NCI-H2196 (cell line): ENCODE data around the gene PSMD6.

Experiments
- DNase-seq: peaks from one replicate; lab custom pipeline; 2025; ENCODE audit not compliant: unreplicated experiment; lab: John Stamatoyannopoulos, UW

PSMD6 gene

DNA sequence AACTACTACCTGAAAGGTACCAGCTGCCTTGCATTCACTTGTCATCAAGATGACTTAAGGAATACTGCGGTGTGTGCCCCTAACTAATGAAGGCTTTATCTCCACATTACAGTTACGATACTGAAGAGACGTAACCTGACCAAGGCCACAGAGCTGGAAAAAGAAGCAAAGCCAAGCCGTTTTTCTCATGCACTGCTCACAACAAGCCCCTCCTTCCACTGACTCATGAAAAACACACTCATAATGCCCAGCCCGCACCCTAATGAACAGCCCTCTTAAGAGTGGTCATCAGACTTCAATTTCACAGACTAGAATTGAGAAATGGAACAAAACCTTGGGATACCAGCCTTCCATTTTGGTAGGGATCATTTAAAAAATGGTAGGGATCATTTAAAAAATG lies 11.6 kb downstream of the PSMD6 start:
- DNase-seq = no peak

DNA sequence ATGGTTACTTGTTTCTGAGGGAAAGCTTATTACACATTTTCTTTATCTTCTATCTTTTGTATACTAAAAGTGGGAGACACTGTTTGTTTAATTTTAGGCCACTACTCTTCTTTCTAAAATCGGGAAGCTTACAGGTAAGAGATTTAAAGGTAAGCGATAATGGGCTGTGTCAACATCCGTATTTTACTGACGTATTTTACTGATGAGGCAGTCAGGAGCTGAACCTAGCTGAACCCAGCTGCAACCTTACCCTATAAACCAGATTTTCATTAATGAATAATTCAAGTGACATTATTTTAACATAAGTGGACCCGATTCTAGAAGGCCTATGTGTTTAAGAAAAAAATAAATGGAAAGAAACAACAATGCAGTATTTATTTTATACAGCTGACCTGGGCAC lies 13.1 kb downstream of the PSMD6 start:
- no peak for DNase-seq

DNA sequence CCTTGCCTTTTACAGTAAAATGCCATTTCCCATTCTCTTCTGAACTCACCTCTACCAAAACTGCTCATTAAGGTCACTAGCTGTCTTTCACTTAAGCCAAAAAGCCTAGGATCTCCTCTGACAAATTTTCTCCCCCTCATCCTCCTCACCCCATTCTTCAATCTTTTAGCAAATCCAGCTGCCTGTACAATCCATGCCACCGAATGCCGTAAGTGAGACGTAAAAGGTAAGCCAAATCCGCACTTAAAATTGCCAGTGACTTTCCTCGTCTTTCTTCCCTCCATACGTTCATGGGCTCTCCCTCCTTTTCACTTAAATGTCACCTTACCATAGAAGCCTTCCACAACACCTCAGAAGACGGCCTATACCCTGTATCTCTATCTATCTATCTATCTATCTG lies 13.8 kb downstream of the PSMD6 start:
- no peak for DNase-seq

DNA sequence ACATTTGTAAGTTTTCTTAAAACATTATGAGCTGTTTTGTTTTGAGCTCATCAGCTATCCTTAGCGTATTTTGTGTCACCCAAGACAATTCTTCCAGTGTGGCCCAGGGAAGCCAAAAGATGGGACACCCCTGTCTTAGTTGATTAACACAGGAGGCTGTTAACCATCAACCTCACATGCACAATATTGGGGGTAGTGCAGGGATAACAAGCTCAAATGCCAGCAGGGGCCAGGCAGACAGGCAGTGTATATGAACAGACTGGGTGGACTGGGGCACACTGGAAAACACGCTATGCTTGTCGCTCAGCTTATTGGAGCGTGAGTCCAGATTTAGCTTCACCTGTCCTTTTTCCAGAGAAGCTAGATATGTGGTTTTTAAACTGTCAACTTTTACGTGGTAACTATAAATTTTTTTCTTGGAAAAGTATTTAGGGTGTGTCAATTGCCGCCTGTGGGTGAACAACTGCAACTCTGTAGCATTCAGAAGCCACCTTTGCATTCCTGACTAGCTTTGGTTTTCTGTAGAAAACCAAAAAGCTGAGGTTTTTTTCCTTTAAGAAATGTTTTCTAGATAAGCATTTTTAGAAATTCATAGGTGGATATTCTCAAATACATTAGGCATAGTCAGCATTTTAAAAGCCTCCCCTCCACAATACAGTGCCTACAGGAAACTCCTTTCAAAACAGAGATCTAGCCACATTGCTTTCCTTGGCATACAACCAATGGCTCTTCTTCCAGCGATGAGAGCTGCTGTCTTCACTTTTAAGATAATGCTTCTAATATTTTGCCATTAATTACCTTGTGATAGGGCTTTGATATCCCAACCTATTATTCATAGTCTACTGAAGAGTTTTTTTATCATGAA lies 14.6 kb downstream of the PSMD6 start:
- no peak for DNase-seq

DNA sequence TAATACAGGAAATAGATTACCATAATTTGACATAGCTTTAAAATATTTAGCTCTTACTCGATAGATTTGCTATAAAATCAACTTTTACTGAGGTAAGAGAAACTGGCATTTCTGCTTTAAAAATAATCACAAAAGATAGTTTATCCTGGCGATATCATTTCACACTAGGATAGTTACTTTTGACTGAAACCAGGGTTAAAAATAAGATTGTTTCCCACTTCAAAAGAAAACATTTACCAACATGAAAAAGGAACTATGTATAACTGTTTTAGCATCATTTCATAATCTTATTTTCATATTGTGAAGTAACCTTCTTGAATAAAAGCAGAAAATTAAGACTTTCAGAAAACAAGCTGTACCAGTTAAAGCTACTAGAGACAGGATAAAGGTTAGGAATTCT lies 15.3 kb downstream of the PSMD6 start:
- DNase-seq = no peak

DNA sequence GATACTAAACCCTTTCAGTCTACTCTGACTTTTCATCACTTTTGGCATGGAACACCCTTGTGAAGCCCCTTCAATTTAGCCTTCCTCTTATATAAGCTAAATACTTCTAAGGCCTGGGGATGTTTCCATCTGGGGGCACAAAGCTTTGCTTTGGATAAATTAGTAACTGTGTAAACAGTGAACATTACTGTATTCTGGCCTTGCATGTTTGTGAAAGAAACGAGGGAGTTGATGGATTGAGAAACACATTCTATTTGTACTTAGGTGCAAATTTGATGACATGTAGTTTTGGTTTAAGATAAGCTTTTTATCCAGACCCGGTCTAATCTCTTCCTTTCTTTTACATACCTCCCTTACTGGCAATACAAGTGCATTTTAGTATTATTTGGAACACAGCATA lies 19.7 kb downstream of the PSMD6 start:
- no peak for DNase-seq

DNA sequence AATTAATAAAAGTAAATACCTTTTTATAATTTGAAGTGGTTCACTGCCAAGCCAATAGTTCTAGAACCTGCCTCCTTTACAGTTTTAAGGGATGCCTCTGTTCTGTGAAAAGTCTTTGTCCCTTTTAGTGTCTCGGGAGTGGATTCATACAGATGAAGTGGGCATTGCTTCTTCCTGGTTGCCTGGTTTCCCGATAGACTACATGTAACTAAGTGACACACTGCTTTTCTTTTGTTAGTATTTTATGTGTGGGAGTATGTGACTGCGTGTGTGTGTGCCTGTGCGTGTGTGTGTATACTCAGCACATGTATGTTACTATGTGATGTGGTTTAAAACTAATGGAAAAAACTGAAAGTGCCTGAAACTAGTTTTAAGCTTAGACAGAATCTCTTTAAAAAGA lies 21.1 kb downstream of the PSMD6 start:
- no peak for DNase-seq

DNA sequence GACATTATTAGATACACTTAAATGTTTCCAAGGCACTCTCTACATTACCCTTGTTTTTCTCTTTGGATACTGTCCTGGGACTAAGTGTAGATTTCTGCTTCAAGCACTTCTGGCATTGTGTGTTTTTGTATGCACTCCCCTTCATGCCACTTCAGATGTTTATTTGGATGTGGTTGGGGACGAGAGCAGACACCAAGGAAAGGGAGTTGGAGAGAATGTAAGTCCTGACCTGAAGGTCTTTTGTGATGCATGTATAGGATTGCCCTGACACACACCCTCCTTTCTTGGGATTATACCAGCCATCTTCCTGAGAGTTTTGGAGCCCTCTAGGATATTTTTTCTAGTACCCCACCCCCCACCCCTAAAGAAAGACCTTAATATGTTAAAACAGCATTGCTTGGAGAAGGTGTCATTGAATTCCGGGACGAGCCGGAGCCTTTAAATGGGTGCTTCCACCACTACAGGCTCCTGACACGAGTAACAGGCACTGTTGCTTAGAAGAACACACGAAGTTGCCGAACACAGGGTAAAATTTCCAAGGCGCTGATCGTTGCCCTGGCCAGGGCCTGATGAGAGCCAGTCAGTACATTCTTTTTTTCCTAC lies 22.7 kb downstream of the PSMD6 start:
- no peak for DNase-seq

DNA sequence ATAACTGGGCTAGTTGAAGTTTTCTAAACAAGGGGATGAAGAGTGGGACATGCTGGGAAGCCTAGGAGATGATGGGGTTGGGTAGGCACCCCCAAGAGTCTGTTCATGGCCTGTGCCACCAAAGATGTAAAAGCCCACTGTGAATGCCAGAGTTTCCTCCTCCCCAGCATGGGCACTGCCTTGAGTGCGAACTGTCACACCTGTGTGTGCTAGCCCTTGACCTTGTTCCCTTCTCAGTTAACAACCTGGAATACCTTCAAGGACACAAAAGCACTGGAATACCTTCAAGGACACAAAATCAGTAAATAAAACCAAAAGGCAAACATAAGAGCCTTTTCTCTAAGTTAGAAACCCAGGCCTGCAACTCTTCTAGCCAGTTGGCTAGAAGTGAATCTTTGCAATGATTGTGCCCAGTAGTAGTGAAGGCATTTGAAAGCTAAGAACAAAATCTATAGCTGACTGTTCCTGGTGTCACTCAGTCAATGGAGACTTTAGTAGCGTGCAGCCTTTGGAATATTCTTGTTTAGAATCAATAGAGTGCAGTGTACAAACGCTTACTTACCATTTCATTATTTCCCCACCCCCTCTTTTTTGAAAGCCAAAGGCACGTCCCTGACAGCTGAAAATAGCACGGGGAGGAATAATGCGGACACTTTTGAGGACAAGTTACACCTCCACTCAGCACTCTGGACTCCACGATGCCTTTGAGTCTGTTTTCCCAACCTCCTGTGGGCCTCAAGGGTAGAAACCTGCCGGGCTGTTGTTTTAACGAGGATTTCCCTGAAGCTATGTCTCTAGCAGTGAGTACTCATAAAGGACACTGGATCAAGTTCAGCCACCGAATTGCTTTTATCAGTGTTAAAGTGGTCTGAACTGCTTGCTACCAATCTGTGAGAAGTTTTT lies 24.2 kb downstream of the PSMD6 start:
- DNase-seq = no peak

DNA sequence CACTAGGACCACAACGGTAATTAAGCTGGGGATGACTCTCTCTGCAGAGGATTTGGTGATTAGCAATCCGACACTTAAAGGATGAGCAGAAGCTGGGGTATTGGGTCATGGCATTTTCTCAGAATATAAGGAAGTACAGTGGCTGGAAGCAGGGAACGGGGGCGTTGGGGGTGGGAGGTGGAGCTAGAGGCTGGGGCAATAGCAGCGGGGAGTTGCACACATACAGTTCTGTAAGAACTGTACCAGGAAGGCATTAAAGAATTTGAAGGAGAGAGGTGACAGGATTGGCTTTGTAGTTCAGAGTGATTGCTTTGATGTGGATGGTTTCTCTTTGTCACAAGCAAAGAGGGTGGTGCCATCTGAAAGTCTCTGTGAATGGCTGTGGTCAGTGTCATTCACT lies 28.2 kb downstream of the PSMD6 start:
- DNase-seq = no peak

DNA sequence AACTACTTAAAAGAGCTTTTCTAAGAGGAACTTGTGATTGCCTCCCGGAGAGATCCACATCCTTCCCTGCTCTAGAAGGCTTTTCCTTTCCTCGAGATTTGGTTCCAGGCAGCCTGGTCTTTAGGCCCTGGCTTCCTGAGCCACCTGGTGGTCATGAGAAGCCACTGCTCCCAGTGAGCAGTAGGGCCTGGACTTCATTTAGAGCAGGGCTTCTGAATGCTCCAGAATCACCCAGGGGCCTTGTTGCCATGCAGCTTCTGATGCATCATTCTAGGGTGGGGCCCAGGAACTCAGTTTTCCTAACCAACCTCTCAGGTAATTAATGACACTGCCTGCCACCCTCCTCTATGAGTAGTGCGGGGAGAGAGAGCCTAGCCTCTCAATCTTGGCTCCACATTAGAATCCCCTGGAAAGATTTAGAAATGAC lies 29.6 kb downstream of the PSMD6 start:
- DNase-seq = peak; percentile 55

DNA sequence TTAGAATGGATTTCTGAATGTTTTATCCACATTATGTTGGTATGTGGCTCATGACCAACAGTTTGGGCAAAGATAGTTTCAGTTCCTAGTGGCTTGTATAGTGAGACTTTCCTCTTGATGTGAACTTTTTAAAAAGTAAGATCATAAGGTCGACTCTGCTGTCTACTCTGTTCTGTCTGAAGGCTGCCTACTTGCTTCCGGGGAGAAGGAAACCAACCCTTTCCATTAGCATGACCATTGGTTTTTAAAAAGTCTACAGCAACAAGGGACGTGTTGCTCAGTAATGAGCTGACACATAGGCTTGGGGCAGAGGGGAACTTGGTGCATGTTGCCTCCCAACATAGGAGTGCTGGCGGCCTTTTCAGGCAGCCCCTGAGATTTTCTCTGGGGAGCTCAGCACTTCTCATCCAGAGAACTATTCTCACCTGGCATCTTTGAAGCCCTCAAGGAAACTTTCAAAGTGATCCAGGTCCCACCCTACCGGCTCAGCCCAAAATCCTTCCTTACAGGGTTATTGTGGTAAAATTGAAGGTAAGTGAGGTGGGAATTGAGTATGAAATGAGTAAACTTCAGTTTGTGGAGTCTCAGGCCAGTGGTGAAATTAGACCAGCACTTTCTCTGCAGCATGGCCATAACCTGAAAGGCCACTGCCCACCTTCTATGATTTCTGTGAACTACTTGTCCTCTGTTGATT lies 30.6 kb downstream of the PSMD6 start:
- no peak for DNase-seq

DNA sequence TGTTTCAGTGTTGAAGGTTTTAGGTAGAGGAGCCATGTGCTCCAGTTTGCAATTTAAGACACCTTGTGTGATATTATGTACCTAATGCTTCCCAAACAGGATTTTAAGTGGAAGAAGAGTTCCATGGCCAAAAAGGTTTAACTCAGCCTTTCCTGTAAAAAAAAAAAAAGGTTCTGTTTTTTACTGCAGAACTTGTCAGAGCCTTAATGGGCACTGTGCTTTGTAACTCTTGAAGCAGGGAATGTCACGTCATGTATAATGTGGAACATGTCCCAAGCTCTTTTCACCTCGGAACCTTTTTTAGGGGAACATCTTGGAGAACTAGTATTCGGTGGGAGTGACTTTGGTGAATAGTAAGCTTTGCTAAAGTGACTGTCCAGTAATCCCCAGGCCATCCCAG lies 31.6 kb downstream of the PSMD6 start:
- DNase-seq = no peak

DNA sequence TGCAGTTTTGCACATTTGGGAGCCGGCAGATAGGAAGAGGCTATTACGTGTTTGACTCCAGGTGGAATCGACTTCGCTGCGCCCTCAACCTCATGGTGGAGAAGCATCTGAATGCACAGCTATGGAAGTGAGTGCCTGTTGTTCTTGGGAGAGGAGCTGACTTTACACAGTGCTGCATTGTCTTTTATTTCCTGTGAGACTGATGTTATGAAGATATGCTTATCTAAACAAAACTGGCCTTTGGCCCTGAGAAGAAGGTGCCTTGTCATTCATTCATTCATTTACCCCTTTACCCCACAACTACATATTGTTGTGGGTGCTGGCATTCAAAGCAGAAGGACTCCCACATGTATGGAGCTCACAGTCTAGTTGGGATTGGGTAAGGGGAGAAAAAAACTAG lies 32.6 kb downstream of the PSMD6 start:
- no peak for DNase-seq

DNA sequence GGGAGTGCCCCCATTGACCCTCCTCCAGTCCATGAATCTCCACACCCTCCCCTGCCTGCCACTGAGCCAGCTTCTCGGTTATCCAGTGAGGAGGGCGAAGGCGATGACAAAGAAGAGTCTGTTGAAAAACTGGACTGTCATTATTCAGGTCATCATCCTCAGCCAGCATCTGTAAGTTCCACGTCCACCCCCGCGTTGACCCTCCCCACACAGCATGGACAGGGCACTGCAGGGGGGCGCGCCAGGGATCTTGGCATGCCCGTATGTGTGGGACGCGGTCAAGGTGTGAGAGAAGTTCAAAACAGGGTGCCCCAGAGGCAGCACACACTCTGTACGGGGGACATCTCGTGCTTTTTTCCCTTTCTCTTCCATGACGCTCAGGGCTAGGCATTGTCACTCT lies 33.1 kb downstream of the PSMD6 start:
- DNase-seq = no peak

DNA sequence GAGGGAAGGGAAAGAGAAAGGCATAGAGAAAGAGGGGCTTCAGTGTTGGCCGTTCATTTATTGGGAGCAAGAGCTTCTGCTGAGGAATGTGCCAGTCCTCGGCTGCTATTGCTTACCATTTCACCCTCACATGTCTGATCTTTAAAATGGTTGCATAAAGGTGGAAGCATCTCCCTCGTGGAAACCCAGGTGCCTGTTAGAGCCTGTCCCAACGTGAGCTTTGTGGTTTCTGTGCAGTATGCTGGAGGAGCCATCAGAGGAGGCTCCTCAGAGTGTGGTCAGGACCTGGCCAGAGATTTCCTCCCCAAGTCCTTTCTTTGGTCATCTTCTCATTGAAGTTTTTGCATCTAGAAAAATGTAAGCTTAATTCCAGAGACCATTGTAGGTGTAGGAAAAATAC lies 34.4 kb downstream of the PSMD6 start:
- DNase-seq = no peak

DNA sequence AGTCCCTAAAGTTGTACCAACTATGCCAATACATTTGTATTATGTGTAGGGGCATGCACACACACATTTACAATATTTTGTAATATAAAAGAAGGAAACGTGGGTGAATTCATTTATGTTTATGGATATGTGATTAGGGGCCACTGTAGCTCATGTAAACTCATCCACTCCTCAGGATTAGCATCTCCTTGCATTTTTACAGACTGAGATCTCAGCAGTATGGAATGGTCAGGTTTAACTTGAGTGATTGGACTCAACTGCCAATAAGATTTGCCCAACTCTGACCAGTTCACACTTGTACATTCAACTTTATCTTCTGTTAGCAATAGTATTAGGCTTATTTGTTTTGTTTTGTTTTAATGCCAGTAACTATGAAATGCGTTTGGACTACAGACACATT lies 36.5 kb downstream of the PSMD6 start:
- DNase-seq = no peak

DNA sequence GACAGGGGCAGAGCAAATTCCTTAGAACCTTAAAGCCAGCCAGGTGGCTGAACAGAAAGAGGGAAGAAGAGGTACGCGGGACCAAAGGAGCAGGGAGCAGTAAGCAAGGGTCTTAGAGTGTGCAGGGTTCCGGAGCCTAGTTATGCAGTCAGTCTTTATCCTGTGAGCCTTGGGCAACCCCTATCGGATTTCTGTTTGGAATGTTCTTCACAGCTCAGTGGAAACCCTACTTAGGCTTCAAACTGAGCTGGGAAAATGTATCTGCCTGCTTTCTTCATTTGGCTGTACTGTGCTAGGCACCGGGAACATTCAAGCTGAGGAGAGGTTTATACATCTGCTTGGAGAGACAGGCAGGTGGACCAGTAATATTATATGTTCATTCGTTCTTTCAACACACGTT lies 37.1 kb downstream of the PSMD6 start:
- no peak for DNase-seq

DNA sequence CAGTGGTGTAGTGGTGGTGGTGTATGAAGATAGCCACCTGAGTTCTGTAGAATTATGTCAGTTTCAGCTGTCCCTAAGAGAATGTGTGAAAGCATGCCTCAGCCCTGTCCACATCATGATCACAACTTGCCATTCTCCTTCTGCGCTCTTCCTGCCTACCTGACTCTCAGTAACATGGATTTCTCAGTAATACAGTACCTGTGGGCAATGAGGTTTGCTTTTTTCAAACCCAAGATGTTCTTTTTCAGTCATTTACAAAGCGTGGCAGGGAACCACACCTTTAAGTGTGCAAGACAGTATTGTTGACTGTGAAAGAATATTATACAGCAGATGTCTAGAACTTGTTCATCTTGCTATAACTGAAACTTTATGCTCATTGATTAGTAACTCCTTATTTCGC lies 38.9 kb downstream of the PSMD6 start:
- DNase-seq = no peak

DNA sequence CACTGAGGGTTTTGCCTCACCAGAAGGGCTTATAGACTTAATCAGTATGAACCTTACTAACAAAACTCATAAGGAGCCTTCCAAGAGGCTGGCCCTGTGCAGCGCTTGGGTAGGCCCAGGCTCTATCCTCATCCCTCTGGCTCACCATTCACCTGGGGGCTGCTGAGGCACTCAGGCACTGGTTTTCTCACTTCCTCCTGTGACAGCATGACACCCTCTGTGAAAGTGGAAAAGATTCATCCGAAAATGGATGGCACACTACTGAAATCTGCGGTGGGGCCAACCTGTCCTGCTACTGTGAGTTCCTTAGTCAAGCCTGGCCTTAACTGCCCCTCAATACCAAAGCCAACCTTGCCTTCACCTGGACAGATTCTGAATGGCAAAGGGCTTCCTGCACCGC lies 41.3 kb downstream of the PSMD6 start:
- no peak for DNase-seq

DNA sequence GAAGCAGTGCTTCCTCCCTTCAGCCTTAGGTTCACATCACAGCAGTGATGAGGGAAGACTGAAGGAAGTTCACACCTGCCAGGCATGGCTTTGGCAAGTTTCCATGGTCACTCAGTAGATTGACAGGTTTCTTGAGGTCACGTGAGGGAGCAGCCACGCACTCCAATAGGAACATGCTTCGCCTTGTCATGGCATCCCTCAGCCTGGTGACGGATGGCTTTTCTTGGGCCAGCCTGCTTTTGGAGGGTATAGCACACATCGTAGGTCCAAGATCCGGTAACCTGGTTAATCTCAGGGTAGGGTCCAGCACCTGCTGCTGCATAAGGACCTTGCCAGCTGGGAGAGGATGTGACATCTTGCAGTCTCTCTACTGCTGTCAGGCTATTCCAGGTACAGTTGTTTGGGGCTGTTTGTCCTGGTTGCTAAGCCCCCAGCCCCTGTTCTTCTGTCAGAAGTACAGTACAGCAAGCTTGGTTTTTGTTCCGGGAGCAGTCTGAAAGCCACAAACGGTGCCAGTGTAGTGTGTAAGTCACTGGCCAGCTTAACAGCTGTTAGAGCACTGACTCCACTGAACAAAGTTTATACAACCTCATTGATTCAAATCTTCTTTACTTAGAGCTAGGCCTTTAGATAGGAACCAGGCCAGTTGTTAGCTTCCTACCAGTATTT lies 42.3 kb downstream of the PSMD6 start:
- no peak for DNase-seq
